ENCODE data around the gene ZFYVE27.

DNA sequence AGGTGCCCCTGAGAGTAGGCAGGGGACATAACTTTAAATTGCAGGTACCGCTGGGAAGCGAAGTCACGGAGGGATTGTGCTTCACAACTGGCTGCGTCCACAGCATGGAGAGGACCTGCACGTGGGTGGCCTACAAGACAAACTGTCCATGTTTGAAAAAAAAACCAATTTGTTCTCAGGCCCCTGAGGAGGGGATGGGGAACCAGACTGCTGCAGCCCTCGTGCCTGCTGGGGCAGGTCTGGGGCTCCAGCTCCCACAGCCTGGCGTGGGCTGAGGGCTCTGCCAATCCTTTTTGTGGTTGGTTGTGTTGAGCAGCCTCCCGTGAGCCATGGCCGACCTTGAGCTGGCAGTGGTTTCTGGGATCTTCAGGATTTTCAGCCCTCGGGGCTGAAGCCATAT lies 25.1 kb downstream of the ZFYVE27 start:
- TF ChIP-seq POLR2A (IDR thresholded peaks at IDR 0.05) (no peak), EP300 (IDR thresholded peaks at IDR 0.05) (no peak)
- TF ChIP-seq, protein P1, sequence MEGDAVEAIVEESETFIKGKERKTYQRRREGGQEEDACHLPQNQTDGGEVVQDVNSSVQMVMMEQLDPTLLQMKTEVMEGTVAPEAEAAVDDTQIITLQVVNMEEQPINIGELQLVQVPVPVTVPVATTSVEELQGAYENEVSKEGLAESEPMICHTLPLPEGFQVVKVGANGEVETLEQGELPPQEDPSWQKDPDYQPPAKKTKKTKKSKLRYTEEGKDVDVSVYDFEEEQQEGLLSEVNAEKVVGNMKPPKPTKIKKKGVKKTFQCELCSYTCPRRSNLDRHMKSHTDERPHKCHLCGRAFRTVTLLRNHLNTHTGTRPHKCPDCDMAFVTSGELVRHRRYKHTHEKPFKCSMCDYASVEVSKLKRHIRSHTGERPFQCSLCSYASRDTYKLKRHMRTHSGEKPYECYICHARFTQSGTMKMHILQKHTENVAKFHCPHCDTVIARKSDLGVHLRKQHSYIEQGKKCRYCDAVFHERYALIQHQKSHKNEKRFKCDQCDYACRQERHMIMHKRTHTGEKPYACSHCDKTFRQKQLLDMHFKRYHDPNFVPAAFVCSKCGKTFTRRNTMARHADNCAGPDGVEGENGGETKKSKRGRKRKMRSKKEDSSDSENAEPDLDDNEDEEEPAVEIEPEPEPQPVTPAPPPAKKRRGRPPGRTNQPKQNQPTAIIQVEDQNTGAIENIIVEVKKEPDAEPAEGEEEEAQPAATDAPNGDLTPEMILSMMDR (IDR thresholded peaks at IDR 0.05) = no peak

All from ovary (tissue), 3 donors.